Vagina (tissue), 2 donors: ENCODE measurements around the gene HERC5. TPM values are rescaled to one million over a fixed set of nuclear protein-coding genes. Genes with fewer than 3 reads are reported as not detected.
"Not testable (repeated sequence)": the region's sequence is repeated elsewhere in the genome, so short reads cannot be mapped to it uniquely, and the experiment has no call there.

ENCODE experiments used
- DNase-seq, 2 donors: peaks; one replicate each; pipeline ENCODE4 v3.0.0-alpha.2; 2017; ENCODE audit errors: extremely low spot score in 2 of 2
- H3K27ac ChIP-seq: fragments of 200-600 bp; sonication (generic); one replicate; pipeline ENCODE4 v1.5.1; 2019
- H3K27me3 ChIP-seq: fragments of 200-600 bp; sonication (generic); one replicate; pipeline ENCODE4 v1.5.1; 2019
- H3K36me3 ChIP-seq, 2 donors: fragments of 200-600 bp; sonication (generic); one replicate each; pipeline ENCODE4 v1.5.1; 2017 to 2019
- H3K4me1 ChIP-seq: fragments of 200-600 bp; sonication (generic); one replicate; pipeline ENCODE4 v1.5.1; 2019
- H3K4me3 ChIP-seq, 2 donors: fragments of 200-600 bp; sonication (generic); 1 replicate in 1 of 2; 2 replicates in 1 of 2; pipeline ENCODE4 v1.5.1; 2016 to 2019
- H3K9me3 ChIP-seq: fragments of 200-600 bp; sonication (generic); one replicate; pipeline ENCODE4 v1.5.1; 2019
- POLR2A ChIP-seq, 2 donors: fragments of 450-650 bp; IDR thresholded peaks; one replicate each; pipeline ENCODE4 v1.6.1; 2017; ENCODE audit warnings: antibody characterized with exemption in 2 of 2, mild to moderate bottlenecking in 2 of 2, moderate library complexity in 2 of 2
- POLR2AphosphoS5 ChIP-seq, 2 donors: sonication (generic); formaldehyde crosslinking; IDR thresholded peaks; one replicate each; pipeline ENCODE4 v1.9.0; 2017; ENCODE audit warnings: antibody characterized with exemption in 2 of 2, mild to moderate bottlenecking in 2 of 2, low read depth in 1 of 2; ENCODE audit not compliant: insufficient read depth in 1 of 2
- intact Hi-C: fragments of 100-400 bp; cut with DNase I; formaldehyde crosslinking; loops from one replicate; pipeline ENCODE4 v1.15.1; 2023
- total RNA-seq: library from RNA; depleted of rRNA; stranded (reverse); fragments of >200 nt; gene quantifications from one replicate; pipeline ENCODE4 v1.2.3, GENCODE V29; 2016
- TF ChIP-seq, protein P1 (sequence below), 3 experiments: fragments of 450-650 bp in 2 of 3; fragments of 200-600 bp in 1 of 3; sonication (generic) in 1 of 3; IDR thresholded peaks; one replicate each; pipeline ENCODE4 v1.5.1; 2017 to 2019; ENCODE audit warnings: antibody characterized with exemption in 3 of 3, mild to moderate bottlenecking in 2 of 3, moderate library complexity in 2 of 3

The HERC5 gene
- total RNA-seq, 1 donor from 2014 or later: 5.4 TPM

- intact Hi-C loops: no loop called here
- Histone ChIP-seq H3K36me3 (no peaks in the 10 kb centered on the region), H3K27ac (no peak overlapping the region), H3K4me3 (no peak overlapping the region), H3K9me3 (no peaks in the 10 kb centered on the region), H3K4me1 (no peaks in the 10 kb centered on the region), H3K27me3 (no peaks in the 10 kb centered on the region)
- no peak for DNase-seq
- TF ChIP-seq POLR2A (IDR thresholded peaks at IDR 0.05) (no peak), POLR2AphosphoS5 (IDR thresholded peaks at IDR 0.05; ENCODE audit: insufficient read depth in 1 of 2, low read depth in 1 of 2) (no peak)
- TF ChIP-seq, protein P1, sequence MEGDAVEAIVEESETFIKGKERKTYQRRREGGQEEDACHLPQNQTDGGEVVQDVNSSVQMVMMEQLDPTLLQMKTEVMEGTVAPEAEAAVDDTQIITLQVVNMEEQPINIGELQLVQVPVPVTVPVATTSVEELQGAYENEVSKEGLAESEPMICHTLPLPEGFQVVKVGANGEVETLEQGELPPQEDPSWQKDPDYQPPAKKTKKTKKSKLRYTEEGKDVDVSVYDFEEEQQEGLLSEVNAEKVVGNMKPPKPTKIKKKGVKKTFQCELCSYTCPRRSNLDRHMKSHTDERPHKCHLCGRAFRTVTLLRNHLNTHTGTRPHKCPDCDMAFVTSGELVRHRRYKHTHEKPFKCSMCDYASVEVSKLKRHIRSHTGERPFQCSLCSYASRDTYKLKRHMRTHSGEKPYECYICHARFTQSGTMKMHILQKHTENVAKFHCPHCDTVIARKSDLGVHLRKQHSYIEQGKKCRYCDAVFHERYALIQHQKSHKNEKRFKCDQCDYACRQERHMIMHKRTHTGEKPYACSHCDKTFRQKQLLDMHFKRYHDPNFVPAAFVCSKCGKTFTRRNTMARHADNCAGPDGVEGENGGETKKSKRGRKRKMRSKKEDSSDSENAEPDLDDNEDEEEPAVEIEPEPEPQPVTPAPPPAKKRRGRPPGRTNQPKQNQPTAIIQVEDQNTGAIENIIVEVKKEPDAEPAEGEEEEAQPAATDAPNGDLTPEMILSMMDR (IDR thresholded peaks at IDR 0.05): no peak
Measured at GRCh38 chr4:88441696-88442095, 15.2 kb upstream of the HERC5 start.

DNA sequence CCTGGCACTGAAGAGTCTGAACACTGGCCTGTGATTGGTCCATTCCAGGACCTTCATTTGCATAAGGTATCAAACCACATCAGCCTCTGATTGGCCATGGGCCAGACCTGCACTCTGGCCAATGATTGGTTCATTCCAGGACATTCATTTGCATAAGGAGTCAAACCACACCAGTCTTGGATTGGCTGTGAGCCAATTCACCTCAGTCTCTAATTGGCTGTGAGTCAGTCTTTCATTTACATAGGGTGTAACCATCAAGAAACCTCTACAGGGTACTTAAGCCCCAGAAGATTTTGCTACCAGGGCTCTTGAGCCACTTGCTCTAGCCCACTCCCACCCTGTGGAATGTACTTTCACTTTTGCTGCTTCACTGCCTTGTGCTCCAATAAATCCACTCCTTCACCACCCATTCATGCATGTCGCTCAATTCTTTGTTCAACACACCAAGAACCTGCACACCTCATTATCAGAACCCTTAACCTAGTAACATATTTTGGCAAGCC is 14.2 kb upstream of the HERC5 start:
- TF ChIP-seq POLR2A (IDR thresholded peaks at IDR 0.05): no peak
- no peak for TF ChIP-seq POLR2AphosphoS5 (IDR thresholded peaks at IDR 0.05; ENCODE audit: insufficient read depth in 1 of 2, low read depth in 1 of 2)
- intact Hi-C loops: no loop called here
- H3K4me1 ChIP-seq: no peaks in the 10 kb centered on the region
- no peak for DNase-seq
- H3K27ac ChIP-seq: no peak overlapping the region
- H3K27me3 ChIP-seq: no peaks in the 10 kb centered on the region
- no peaks in the 10 kb centered on the region for H3K36me3 ChIP-seq
- H3K9me3 ChIP-seq: no peaks in the 10 kb centered on the region
- no peak overlapping the region for H3K4me3 ChIP-seq

GRCh38 chr4:88443486-88443885 is 13.4 kb upstream of the HERC5 start:
- Histone ChIP-seq H3K27me3 (no peaks in the 10 kb centered on the region), H3K4me3 (no peak overlapping the region), H3K9me3 (no peaks in the 10 kb centered on the region), H3K36me3 (no peaks in the 10 kb centered on the region), H3K4me1 (no peaks in the 10 kb centered on the region), H3K27ac (no peak overlapping the region)
- no peak for TF ChIP-seq POLR2AphosphoS5 (IDR thresholded peaks at IDR 0.05; ENCODE audit: insufficient read depth in 1 of 2, low read depth in 1 of 2)
- TF ChIP-seq POLR2A (IDR thresholded peaks at IDR 0.05): no peak
- TF ChIP-seq, protein P1 (IDR thresholded peaks at IDR 0.05): no peak
- no peak for DNase-seq
- intact Hi-C loops: no loop called here

DNA sequence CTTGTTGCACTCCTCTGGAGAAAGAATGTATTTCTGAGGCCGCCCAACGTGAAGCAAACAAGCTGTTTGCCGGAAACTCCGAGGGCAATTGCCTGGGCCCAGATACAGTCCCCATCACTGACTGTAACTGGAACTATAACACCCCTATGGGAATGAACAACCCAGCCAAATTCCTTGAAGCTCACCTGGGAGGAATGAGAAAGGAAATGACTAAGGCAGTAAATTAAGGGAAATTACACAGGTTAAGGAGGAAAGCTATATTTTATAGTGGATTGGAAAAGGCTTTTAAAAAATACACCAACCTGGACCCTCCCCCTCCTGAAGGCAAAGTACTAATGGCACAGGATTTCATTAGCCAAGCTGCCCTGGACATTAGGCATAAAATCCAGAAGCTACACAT is 11.7 kb upstream of the HERC5 start:
- H3K9me3 ChIP-seq: no peaks in the 10 kb centered on the region
- no peak for TF ChIP-seq POLR2A (IDR thresholded peaks at IDR 0.05)
- TF ChIP-seq POLR2AphosphoS5 (IDR thresholded peaks at IDR 0.05; ENCODE audit: insufficient read depth in 1 of 2, low read depth in 1 of 2): no peak
- TF ChIP-seq, protein P1 (IDR thresholded peaks at IDR 0.05): no peak
- intact Hi-C loops: no loop called here
- no peak overlapping the region for H3K4me3 ChIP-seq
- no peaks in the 10 kb centered on the region for H3K36me3 ChIP-seq
- no peak for DNase-seq
- no peaks in the 10 kb centered on the region for H3K4me1 ChIP-seq
- H3K27ac ChIP-seq: no peak overlapping the region
- H3K27me3 ChIP-seq: no peaks in the 10 kb centered on the region

- no peaks in the 10 kb centered on the region for H3K4me1 ChIP-seq
- H3K9me3 ChIP-seq: no peaks in the 10 kb centered on the region
- no peak overlapping the region for H3K27ac ChIP-seq
- no peak for TF ChIP-seq POLR2A (IDR thresholded peaks at IDR 0.05)
- no peaks in the 10 kb centered on the region for H3K27me3 ChIP-seq
- intact Hi-C loops: no loop called here
- no peak overlapping the region for H3K4me3 ChIP-seq
- no peak for DNase-seq
- no peaks in the 10 kb centered on the region for H3K36me3 ChIP-seq
Measured at GRCh38 chr4:88446124-88446523, 10.8 kb upstream of the HERC5 start.

DNA sequence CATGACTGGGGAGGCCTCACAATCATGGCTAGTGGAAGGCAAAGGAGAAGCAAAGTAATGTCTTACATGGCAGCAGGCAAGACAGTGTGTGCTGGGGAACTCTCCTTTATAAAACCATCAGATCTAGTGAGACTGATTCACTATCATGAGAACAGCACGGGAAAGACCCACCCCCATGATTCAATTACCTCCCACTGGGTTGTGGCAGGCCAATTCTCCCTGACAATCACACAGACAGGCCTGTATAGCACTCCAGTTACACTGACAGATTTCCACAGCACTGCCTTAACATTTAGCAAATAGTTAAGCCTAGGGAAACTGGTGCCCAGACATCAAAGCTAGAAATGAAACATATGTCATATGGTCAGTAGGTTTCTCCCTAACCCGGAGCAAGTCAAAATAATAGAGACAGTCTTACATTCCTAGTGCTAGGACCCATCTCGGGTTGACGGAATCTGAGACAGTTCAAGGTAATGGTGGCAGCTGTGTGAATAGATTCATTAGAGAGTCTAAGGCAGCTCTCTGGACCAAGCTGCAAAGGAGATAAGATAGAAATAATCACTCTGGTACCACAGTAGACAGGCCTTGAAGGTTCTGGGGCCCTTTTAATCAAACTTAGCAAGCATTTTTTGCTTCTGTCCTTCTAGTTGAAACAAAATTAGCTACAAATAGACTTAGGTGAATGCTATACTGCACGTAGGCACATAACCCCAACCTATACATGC is 9.4 kb upstream of the HERC5 start:
- TF ChIP-seq POLR2A (IDR thresholded peaks at IDR 0.05): no peak
- TF ChIP-seq, protein P1 (IDR thresholded peaks at IDR 0.05): no peak
- TF ChIP-seq POLR2AphosphoS5 (IDR thresholded peaks at IDR 0.05; ENCODE audit: insufficient read depth in 1 of 2, low read depth in 1 of 2): no peak

DNA sequence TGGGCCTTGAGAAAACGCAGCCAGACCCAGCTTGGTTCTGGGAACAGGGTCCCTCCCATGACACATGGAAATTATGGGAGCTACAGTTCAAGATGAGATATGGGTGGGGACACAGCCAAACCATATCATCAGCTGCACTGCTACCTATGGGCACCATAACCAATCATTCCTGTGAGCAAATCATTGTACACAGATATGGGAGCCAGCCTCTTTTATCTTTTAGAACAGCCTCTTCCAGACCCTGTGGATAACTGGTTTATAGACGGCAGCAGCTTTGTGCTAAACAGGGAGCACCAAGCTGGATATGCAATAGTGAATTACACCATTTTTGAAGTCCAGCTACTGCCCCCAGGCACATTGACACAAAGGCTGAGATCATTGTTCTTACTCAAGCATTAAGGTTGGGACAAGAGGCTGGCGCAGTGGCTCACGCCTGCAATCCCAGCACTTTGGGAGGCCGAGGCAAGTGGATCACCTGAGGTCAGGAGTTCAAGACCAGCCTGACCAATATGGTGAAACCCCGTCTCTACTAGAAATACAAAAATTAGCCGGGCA is 8.6 kb upstream of the HERC5 start:
- H3K27me3 ChIP-seq, H3K4me3 ChIP-seq, H3K9me3 ChIP-seq, H3K4me1 ChIP-seq, H3K36me3 ChIP-seq, DNase-seq, H3K27ac ChIP-seq, intact Hi-C loops: not testable (repeated sequence)

More for the DNA sequence above, 9.4 kb upstream of the HERC5 start:
- no peaks in the 10 kb centered on the region for H3K27me3 ChIP-seq
- no peak overlapping the region for H3K4me3 ChIP-seq
- intact Hi-C loops: no loop called here
- no peaks in the 10 kb centered on the region for H3K9me3 ChIP-seq
- H3K4me1 ChIP-seq: no peaks in the 10 kb centered on the region
- no peak overlapping the region for H3K27ac ChIP-seq
- DNase-seq: no peak
- no peaks in the 10 kb centered on the region for H3K36me3 ChIP-seq
